ENCODE data around the gene RPTOR.

Gene RPTOR

DNA sequence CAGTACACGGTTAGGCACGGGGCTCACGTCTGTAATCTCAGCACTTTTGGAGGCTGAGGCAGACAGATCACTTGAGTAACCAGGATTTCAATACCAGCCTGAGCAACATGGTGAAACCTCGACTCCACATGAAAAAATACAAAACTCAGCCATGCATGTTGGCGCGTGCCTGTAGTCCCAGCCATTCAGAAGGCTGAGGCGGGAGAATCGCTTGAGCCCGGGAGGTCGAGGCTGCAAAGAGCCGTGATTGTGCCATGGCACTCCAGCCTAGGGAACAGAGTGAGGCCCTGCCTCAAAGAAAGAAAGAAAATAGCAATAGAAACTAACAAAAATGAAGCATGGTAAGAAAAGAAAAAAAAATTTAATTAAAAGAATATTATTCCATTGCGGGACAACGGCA lies 319.0 kb downstream of the RPTOR start:
- TF ChIP-seq, protein P1, sequence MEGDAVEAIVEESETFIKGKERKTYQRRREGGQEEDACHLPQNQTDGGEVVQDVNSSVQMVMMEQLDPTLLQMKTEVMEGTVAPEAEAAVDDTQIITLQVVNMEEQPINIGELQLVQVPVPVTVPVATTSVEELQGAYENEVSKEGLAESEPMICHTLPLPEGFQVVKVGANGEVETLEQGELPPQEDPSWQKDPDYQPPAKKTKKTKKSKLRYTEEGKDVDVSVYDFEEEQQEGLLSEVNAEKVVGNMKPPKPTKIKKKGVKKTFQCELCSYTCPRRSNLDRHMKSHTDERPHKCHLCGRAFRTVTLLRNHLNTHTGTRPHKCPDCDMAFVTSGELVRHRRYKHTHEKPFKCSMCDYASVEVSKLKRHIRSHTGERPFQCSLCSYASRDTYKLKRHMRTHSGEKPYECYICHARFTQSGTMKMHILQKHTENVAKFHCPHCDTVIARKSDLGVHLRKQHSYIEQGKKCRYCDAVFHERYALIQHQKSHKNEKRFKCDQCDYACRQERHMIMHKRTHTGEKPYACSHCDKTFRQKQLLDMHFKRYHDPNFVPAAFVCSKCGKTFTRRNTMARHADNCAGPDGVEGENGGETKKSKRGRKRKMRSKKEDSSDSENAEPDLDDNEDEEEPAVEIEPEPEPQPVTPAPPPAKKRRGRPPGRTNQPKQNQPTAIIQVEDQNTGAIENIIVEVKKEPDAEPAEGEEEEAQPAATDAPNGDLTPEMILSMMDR (IDR thresholded peaks at IDR 0.05; ENCODE audit: extremely low read depth, insufficient read depth, missing control alignments), result no peak
- DNase-seq (ENCODE audit: low spot score), result no peak
- in situ Hi-C loops (cut with MboI; ENCODE audit: low pct_unique_long_range_greater_than_20kb, low sequenced_read_pairs, unreplicated experiment), result no loop called here

DNA sequence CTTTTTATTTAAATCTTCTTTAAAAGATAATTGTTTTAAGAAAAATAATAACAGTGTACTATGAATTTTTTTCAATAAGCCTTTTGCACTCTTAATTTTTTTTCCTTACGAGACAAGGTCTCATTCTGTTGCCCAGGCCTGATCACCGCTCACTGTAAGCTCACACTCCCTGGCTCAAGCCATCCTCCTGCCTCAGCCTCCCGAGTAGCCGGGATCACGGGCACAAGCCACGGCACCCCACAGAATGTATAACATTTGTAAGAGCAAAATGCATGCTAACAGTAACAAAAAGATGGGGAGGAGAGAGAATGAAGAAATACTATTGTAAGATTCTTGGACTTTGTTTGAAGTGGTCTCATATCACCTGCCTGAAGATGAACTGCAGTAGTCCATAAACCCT lies 320.1 kb downstream of the RPTOR start:
- in situ Hi-C loops (cut with MboI; ENCODE audit: low pct_unique_long_range_greater_than_20kb, low sequenced_read_pairs, unreplicated experiment), result no loop called here
- TF ChIP-seq, protein P1 (IDR thresholded peaks at IDR 0.05; ENCODE audit: extremely low read depth, insufficient read depth, missing control alignments), result no peak
- no peak for DNase-seq (ENCODE audit: low spot score)

DNA sequence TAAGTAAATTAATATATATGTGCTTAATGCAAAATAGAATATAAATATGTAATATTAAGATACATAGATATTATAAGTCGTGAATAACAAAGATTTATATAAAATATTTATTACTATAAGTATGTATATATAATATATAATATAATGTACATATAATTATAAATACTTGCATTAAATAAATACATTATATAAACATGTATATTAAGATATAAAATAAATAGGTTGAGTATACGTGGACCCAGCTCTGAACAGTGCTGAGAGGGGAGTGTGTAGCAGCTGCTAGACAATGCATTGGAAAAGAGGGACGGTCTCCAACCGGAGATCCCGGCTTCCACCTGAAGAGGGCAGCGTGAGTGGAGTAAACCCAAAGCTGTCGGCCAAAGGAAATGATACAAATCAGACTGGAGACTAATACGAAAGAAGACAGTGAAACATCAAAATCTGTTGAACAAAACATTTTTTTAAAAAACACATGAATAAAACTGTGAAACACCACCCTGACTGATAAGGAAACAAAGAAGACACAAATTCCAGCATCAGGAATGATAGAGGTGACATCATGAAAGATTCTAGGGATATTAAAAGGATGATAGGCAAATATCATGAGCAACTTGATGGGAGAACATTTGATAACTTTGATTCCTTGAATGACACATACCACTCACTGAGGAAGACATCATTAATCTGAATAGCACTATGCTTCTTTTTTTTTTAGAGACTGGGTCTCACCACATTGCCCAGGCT lies 321.6 kb downstream of the RPTOR start:
- in situ Hi-C loops (cut with MboI; ENCODE audit: low pct_unique_long_range_greater_than_20kb, low sequenced_read_pairs, unreplicated experiment), result no loop called here
- TF ChIP-seq, protein P1 (IDR thresholded peaks at IDR 0.05; ENCODE audit: extremely low read depth, insufficient read depth, missing control alignments), result peak; percentile 74
- peak; percentile 78 for DNase-seq (ENCODE audit: low spot score)

DNA sequence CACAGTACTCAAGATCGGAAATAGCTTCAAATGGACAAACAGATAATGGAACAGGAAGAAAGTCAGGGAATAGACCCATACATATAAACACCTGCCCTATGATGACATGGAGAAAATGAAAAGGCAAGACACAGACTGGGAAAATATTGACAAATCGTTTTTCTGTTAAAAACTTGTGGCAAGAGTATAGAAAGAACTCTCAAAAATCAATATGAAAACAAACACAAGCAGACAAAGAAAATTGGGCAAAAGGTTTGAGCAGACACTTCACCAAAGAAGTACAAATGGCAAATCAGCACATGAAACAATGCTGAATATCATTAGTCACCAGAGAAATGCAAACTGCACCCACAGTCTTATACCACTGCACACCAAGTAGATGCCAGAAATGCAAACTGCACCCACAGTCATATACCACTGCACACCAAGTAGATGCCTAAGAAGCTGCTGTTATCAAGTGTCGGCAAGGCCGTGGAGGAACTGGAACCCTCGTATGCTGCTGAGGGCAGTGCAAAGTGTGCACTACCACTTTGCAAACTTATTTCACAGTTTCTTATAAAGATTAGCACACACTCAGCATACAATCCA lies 323.5 kb downstream of the RPTOR start:
- TF ChIP-seq, protein P1 (IDR thresholded peaks at IDR 0.05; ENCODE audit: extremely low read depth, insufficient read depth, missing control alignments), result no peak
- no peak for DNase-seq (ENCODE audit: low spot score)
- in situ Hi-C loops (cut with MboI; ENCODE audit: low pct_unique_long_range_greater_than_20kb, low sequenced_read_pairs, unreplicated experiment), result no loop called here

DNA sequence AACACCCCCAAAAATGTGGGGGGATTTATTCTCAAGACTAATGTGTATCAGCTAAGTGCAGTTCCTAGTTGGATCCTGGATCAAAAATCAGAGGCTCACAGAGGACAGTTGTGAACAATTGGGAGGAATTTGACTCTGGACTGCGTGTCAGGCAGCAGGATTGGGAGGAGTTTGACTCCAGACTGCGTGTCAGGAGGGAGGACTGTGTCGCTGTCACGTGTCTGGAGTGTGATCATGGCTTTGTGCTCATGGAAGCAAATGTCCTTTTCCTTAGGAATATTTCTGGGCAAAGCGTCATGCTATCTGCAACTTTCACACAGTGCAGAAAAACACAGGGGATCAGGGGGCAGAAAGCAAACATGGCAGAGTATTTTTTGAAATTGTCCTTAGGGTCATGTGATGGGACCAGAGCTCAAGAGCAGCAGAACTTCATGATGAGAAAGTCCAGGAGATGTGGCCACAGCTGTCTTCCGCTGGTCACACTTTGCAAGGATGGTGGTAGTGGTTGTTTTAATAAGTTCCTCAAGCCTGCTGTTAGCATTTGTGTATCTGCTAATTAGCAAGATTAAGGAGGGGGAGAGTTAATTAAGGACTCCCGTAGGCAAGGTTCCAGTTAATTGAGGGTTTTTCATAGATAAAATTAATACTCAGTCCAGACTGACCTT lies 325.0 kb downstream of the RPTOR start:
- in situ Hi-C loops (cut with MboI; ENCODE audit: low pct_unique_long_range_greater_than_20kb, low sequenced_read_pairs, unreplicated experiment), result no loop called here
- TF ChIP-seq, protein P1 (IDR thresholded peaks at IDR 0.05; ENCODE audit: extremely low read depth, insufficient read depth, missing control alignments), result no peak
- DNase-seq (ENCODE audit: low spot score), result no peak

DNA sequence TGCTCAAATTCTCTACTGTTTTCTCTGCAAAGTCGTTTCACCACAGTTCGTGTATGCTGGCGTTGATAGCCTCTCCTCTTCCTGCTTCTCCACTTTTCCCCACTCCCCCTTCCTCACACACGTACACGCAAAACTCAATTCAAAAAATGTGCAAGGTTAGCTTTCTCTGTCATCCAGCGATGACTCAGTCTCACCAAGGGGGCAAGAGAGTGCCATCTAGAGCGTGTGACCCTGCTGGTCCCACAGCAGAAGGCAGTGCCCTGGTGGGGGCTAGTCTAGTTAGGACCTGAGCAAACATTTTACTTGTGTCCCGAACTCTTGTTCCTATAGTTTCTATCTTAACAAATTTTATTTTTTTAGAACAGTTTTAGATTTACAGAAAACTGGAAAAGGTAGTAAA lies 325.8 kb downstream of the RPTOR start:
- no peak for DNase-seq (ENCODE audit: low spot score)
- in situ Hi-C loops (cut with MboI; ENCODE audit: low pct_unique_long_range_greater_than_20kb, low sequenced_read_pairs, unreplicated experiment), result no loop called here
- TF ChIP-seq, protein P1 (IDR thresholded peaks at IDR 0.05; ENCODE audit: extremely low read depth, insufficient read depth, missing control alignments), result no peak

Measured in GM13977 (cell line).